A549 (cell line): ENCODE measurements around the gene ARFRP1. TPM values are rescaled to one million over a fixed set of nuclear protein-coding genes. Genes with fewer than 3 reads are reported as not detected.
A peak's percentile ranks its signal among the peaks of the same experiment; 100 is the strongest.

Experiments used
- ATAC-seq, 2 experiments: fragments of 200-7000 bp in 1 of 2; fragments of >200 bp in 1 of 2; cut with Nextera tagmentation in 1 of 2; cut with Tn5 transposase in 1 of 2; 3 replicates each; pipeline versions ENCODE4 v1.8.0 to v1.9.1; 2018 to 2020; ENCODE audit warnings: mild to moderate bottlenecking in 1 of 2, moderate library complexity in 1 of 2
- CTCF ChIA-PET: fragments of 300-600 bp; sonication (Branson Sonifier 250); formaldehyde crosslinking; extraction: SDS; loops from one replicate; lab custom pipeline; 2021; ENCODE audit warnings: antibody characterized with exemption, inconsistent platforms; lab: Yijun Ruan, JAX
- POLR2A ChIA-PET: fragments of 350-600 bp; formaldehyde crosslinking; extraction: SDS; loops from one replicate; lab custom pipeline; 2021; ENCODE audit warnings: antibody characterized with exemption, inconsistent platforms; lab: Yijun Ruan, JAX
- DNase-seq, 2 experiments: peaks; one replicate each; pipeline versions ENCODE4 v3.0.0 to v3.0.0-alpha.2; 2011 to 2016; ENCODE audit warnings: low read depth in 1 of 2, low spot score in 1 of 2
- FAIRE-seq: peaks from 2 replicates; lab custom pipeline; 2011; peaks lifted over from hg19 to GRCh38; lab: Jason Lieb, UNC
- H3K27ac ChIP-seq, 2 experiments: fragments of >200 bp; sonication (Bioruptor Twin); formaldehyde crosslinking; 3 replicates each; pipeline ENCODE4 v1.5.1; 2016 to 2017
- H3K4me1 ChIP-seq: fragments of >200 bp; sonication (Bioruptor Twin); formaldehyde crosslinking; 3 replicates; pipeline ENCODE4 v1.6.1; 2016
- H3K4me2 ChIP-seq: fragments of >200 bp; sonication (Bioruptor Twin); formaldehyde crosslinking; 3 replicates; pipeline ENCODE4 v1.6.1; 2016
- H3K4me3 ChIP-seq: fragments of >200 bp; sonication (Bioruptor Twin); formaldehyde crosslinking; 3 replicates; pipeline ENCODE4 v1.5.1; 2016
- H3K9me3 ChIP-seq: fragments of >200 bp; sonication (Bioruptor Twin); formaldehyde crosslinking; 3 replicates; pipeline ENCODE4 v1.6.1; 2016
- EHF ChIP-seq: fragments of 250-450 bp; sonication (Bioruptor Pico); IDR thresholded peaks from 2 replicates; pipeline ENCODE4 v1.5.0; 2020; ENCODE audit warnings: mild to moderate bottlenecking
- FOSB ChIP-seq: fragments of 250-450 bp; sonication (Bioruptor Pico); IDR thresholded peaks from 2 replicates; pipeline ENCODE4 v1.5.0; 2020; ENCODE audit warnings: mild to moderate bottlenecking, moderate library complexity
- FOXS1 ChIP-seq: fragments of 250-450 bp; sonication (Bioruptor Pico); IDR thresholded peaks from 2 replicates; pipeline ENCODE4 v1.5.0; 2020; ENCODE audit warnings: mild to moderate bottlenecking, moderate library complexity
- HEYL ChIP-seq: fragments of 250-450 bp; sonication (Bioruptor Pico); IDR thresholded peaks from 2 replicates; pipeline ENCODE4 v1.8.0; 2021; ENCODE audit warnings: mild to moderate bottlenecking, moderate library complexity
- HOXB13 ChIP-seq: fragments of 250-450 bp; sonication (Bioruptor Pico); IDR thresholded peaks from 2 replicates; pipeline ENCODE4 v1.5.0; 2020; ENCODE audit warnings: low read depth, mild to moderate bottlenecking, moderate library complexity
- HOXB5 ChIP-seq: fragments of 250-450 bp; sonication (Bioruptor Pico); IDR thresholded peaks from 2 replicates; pipeline ENCODE4 v1.5.0; 2020; ENCODE audit warnings: mild to moderate bottlenecking, moderate library complexity
- JUN ChIP-seq, 2 experiments: fragments of >200 bp; sonication (Bioruptor Twin); formaldehyde crosslinking; IDR thresholded peaks; 2 replicates in 1 of 2; 3 replicates in 1 of 2; pipeline ENCODE4 v1.6.1; 2016 to 2017
- JUNB ChIP-seq: fragments of >200 bp; sonication (Bioruptor Twin); formaldehyde crosslinking; IDR thresholded peaks from 2 replicates; pipeline ENCODE4 v1.6.1; 2016
- POLR2AphosphoS2 ChIP-seq: conservative IDR thresholded peaks from 2 replicates; pipeline ENCODE4 v1.6.1; 2012; ENCODE audit warnings: low read length, improper control_type of control experiment, inconsistent platforms
- RFX5 ChIP-seq: fragments of 450-650 bp; IDR thresholded peaks from 2 replicates; pipeline ENCODE4 v1.7.1; 2014; ENCODE audit warnings: antibody characterized with exemption, mild to moderate bottlenecking, moderate library complexity
- SMC3 ChIP-seq: fragments of >200 bp; sonication (Bioruptor Twin); formaldehyde crosslinking; IDR thresholded peaks from 3 replicates; pipeline ENCODE4 v1.6.1; 2018; ENCODE audit warnings: inconsistent platforms
- SREBF2 ChIP-seq: fragments of 450-650 bp; IDR thresholded peaks from 2 replicates; pipeline ENCODE4 v1.6.1; 2014; ENCODE audit warnings: mild to moderate bottlenecking, moderate library complexity
- TP53 ChIP-seq: fragments of 250-450 bp; sonication (Bioruptor Pico); IDR thresholded peaks from 2 replicates; pipeline ENCODE4 v1.5.0; 2021; ENCODE audit warnings: mild to moderate bottlenecking, moderate library complexity
- ZC3H11A ChIP-seq: fragments of 450-650 bp; IDR thresholded peaks from 2 replicates; pipeline ENCODE4 v1.6.1; 2014; ENCODE audit warnings: antibody characterized with exemption, mild to moderate bottlenecking
- ZNF302 ChIP-seq: fragments of 250-450 bp; sonication (Bioruptor Pico); IDR thresholded peaks from 2 replicates; pipeline ENCODE4 v1.9.0; 2021; ENCODE audit warnings: inconsistent platforms, mild to moderate bottlenecking, moderate library complexity
- ZSCAN20 ChIP-seq: fragments of 250-450 bp; sonication (Bioruptor Pico); IDR thresholded peaks from 2 replicates; pipeline ENCODE4 v1.8.0; 2022; ENCODE audit warnings: mild to moderate bottlenecking, moderate library complexity
- WGBS: methylation state at CpG from one replicate; pipeline ENCODE4 v1.1.6; 2017; ENCODE audit errors: missing lambda C conversion rate; 5-methylcytosine and 5-hydroxymethylcytosine counted together
- polyA plus RNA-seq, 4 experiments: library from polyadenylated mRNA; depleted of rRNA in 3 of 4; stranded (reverse); fragments of >200 nt; fragmentation: RNase III in 1 of 4; extraction: RNeasy Plus Mini Kit Qiagen cat#74134 plus additional on column Dnase treatment in 1 of 4; gene quantifications; 2 replicates in 3 of 4; 3 replicates in 1 of 4; pipeline ENCODE4 v1.2.3, GENCODE V29; 2011 to 2017
- TF ChIP-seq, protein P1 (sequence below): fragments of 450-650 bp; IDR thresholded peaks from 2 replicates; pipeline ENCODE4 v1.6.1; 2014; ENCODE audit warnings: antibody characterized with exemption
- TF ChIP-seq, protein P2 (sequence below): IDR thresholded peaks from 2 replicates; pipeline ENCODE4 v1.6.1; 2012
- TF ChIP-seq, protein P3 (sequence below): fragments of 150-350 bp; IDR thresholded peaks from 2 replicates; pipeline ENCODE4 v1.6.1; 2014; ENCODE audit warnings: low read depth, mild to moderate bottlenecking, low read length
- TF ChIP-seq, protein P4 (sequence below): IDR thresholded peaks from 2 replicates; pipeline ENCODE4 v1.6.1; 2012; ENCODE audit warnings: low read depth, borderline replicate concordance

ARFRP1 gene
- polyA plus RNA-seq, 2 of the 4 experiments (the other 2 are of a cell fraction), result 25.1 to 29.7 TPM

DNA sequence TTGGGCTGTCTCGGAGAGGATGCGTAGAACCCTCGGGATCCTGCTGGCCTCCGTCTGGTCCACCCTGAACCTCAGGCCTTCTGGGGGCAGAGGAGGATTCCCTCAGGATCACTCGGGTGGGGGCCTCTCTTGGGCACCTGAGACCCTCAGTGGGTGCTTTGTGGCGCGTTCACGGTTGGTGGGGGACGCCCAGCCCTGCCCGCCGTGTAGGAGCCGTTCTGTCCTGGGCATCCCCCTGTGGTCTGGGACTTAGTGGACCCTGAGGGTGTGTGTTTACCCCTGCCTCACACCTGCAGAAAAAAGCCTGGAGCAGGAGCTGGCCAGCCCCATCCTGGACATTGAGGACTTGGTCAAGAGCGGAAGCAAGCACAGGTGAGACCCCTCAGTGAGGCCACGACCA, 42.1 kb downstream of the ARFRP1 start:
- TF ChIP-seq SREBF2 (no peak), ZSCAN20 (CRISPR knock-in tag) (no peak), FOXS1 (CRISPR knock-in tag) (no peak), TP53 (no peak), FOSB (no peak), HOXB13 (CRISPR knock-in tag) (no peak), POLR2AphosphoS2 (no peak), ZC3H11A (no peak), ZNF302 (CRISPR knock-in tag) (no peak), RFX5 (no peak), HOXB5 (CRISPR knock-in tag) (no peak), JUN (IDR thresholded peaks at IDR 0.05) (no peak), EHF (no peak), JUNB (no peak)
- TF ChIP-seq, protein P1, sequence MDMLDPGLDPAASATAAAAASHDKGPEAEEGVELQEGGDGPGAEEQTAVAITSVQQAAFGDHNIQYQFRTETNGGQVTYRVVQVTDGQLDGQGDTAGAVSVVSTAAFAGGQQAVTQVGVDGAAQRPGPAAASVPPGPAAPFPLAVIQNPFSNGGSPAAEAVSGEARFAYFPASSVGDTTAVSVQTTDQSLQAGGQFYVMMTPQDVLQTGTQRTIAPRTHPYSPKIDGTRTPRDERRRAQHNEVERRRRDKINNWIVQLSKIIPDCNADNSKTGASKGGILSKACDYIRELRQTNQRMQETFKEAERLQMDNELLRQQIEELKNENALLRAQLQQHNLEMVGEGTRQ, result no peak
- TF ChIP-seq, protein P2, sequence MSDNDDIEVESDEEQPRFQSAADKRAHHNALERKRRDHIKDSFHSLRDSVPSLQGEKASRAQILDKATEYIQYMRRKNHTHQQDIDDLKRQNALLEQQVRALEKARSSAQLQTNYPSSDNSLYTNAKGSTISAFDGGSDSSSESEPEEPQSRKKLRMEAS, result no peak
- TF ChIP-seq, protein P3, sequence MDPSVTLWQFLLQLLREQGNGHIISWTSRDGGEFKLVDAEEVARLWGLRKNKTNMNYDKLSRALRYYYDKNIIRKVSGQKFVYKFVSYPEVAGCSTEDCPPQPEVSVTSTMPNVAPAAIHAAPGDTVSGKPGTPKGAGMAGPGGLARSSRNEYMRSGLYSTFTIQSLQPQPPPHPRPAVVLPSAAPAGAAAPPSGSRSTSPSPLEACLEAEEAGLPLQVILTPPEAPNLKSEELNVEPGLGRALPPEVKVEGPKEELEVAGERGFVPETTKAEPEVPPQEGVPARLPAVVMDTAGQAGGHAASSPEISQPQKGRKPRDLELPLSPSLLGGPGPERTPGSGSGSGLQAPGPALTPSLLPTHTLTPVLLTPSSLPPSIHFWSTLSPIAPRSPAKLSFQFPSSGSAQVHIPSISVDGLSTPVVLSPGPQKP, result no peak
- TF ChIP-seq, all 56 proteins: peak for 0
- Histone ChIP-seq H3K4me2 (no peak overlapping the region), H3K27ac (no peak overlapping the region), H3K4me1 (no peaks in the 10 kb centered on the region), H3K9me3 (no peaks in the 10 kb centered on the region), H3K4me3 (no peak overlapping the region)
- DNase-seq (no peak), ATAC-seq (no peak), FAIRE-seq (no peak)
- WGBS, result 95% methylated on average over 8 of the region's 14 CpGs
- ChIA-PET CTCF (interaction anchor here (1.0 to 3.1 kb wide), 4 partner anchors 16 to 308 kb away, joined by 3 to 6 read pairs (median 4); no protein-coding TSS in a partner anchor), POLR2A (no interaction called here)

DNA sequence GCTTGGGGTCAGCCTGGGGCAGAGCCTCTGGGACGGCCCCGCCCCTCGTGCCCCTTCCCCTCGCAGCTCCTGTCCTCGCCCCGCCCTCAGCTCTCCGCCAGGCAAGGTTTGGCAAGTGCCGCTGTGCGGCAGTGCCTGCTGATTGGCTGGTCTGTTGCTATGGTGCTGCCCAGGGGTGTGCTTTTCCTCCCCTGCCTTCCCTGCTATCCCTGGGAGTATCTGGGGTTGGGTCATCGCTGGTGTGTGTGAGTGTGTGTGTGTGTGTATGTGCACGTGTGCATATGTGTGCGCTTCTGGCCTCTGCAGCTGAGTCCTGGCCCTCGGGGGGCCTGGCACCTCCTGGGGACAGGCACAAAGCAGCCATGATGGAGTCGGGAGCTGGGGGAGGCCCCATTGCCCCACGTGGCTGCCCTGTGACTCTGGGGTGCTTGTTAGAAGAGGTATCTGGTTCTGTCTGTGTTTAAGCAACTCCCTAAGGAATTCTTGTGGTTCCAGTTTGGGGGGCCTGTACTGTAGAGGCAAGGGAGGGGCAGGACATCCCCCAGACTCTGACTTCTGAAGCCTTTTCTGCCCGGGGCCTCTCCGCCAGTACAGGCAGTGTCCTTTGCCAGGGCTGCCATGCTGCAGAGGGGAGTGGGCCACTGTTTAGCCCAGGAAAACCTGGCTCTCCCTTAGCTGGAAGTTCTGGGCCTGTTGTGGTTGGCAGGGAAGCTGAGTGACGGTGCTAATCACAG, 42.7 kb downstream of the ARFRP1 start:
- no peak overlapping the region for H3K4me2 ChIP-seq
- peak in 1 of 2 experiments; percentile 45; a peak in 3 of 6 replicates for ATAC-seq
- ChIA-PET POLR2A (no interaction called here), CTCF (interaction anchor here (1.4 to 3.1 kb wide), 2 partner anchors 123 to 309 kb away, joined by 3 to 6 read pairs; no protein-coding TSS in a partner anchor)
- 92% methylated on average over 7 of the region's 18 CpGs for WGBS
- no peaks in the 10 kb centered on the region for H3K9me3 ChIP-seq
- no peaks in the 10 kb centered on the region for H3K4me1 ChIP-seq
- DNase-seq, result no peak
- TF ChIP-seq ZNF302 (CRISPR knock-in tag), result no peak
- TF ChIP-seq SMC3, result no peak
- no peak overlapping the region for H3K4me3 ChIP-seq
- FAIRE-seq, result no peak
- no peak overlapping the region for H3K27ac ChIP-seq

DNA sequence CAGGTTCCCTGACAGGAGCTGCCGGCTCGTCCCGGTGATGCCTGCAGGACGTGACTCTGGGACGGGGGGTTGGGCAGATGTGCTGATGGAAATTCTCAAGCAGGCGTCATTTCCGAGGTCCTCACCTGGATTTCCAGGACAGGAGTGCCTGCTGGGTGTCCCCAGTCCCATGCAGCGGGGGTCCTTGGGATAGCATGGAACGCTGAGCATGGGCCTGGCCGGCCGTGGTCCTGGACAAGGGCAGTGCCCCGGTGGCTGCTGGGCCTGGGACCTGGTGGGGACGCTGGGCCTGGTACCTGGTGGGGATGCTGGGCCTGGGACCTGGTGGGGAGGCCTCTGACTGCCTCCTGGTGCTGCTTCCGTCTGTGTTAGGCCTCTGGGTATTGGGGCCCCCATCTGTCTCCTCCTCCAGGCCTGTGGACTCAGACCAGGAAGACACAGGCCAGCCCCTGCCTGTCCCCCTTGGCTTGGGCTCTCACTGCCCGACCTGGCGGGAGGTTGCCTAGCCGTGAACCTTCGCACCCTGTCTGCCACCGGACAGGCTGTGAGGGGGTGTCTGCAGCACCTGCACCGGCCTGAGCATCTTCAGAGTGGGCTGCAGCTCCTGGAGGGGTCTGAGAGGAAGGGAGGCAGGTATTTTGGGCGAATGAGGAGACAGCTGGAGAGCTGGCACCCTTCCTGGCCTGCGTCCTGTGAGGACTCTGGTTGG, 43.5 kb downstream of the ARFRP1 start:
- FAIRE-seq (no peak), DNase-seq (no peak), ATAC-seq (no peak)
- Histone ChIP-seq H3K4me3 (no peak overlapping the region), H3K27ac (no peak overlapping the region), H3K4me1 (peaks cover 3% of the 10 kb centered on the region; the same call in 2 of the 3 replicates), H3K9me3 (no peaks in the 10 kb centered on the region), H3K4me2 (no peak overlapping the region)
- POLR2A ChIA-PET, result no interaction called here
- WGBS, result 93% methylated on average over 16 of the region's 22 CpGs
- CTCF ChIA-PET, result interaction anchor here (3.1 kb wide), 1 partner anchor 309 kb away, joined by 6 read pairs; no protein-coding TSS in a partner anchor
- TF ChIP-seq HEYL (CRISPR knock-in tag), result no peak
- TF ChIP-seq, protein P4, sequence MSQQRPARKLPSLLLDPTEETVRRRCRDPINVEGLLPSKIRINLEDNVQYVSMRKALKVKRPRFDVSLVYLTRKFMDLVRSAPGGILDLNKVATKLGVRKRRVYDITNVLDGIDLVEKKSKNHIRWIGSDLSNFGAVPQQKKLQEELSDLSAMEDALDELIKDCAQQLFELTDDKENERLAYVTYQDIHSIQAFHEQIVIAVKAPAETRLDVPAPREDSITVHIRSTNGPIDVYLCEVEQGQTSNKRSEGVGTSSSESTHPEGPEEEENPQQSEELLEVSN, result no peak
